GM23338 (cell line): ENCODE results near the gene STX8. TPM values are rescaled to one million over a fixed set of nuclear protein-coding genes. Genes with fewer than 3 reads are reported as not detected.

Experiments used
- ATAC-seq: fragments of 200-7000 bp; cut with Tn5 transposase; 3 replicates; pipeline ENCODE4 v1.9.1; 2020
- DNase-seq: peaks from one replicate; pipeline ENCODE4 v3.0.0-alpha.2; 2015; ENCODE audit warnings: low spot score
- H2AFZ ChIP-seq: fragments of 200-600 bp; sonication (generic); 2 replicates; pipeline ENCODE4 v1.8.0; 2016; ENCODE audit warnings: antibody characterized with exemption, mild to moderate bottlenecking, moderate library complexity
- H3F3A ChIP-seq: fragments of 200-600 bp; sonication (generic); replicated peaks from 2 replicates; pipeline ENCODE4 v1.8.0; 2017; ENCODE audit warnings: antibody characterized with exemption, mixed run types, low read depth
- H3K27ac ChIP-seq: fragments of 200-600 bp; sonication (generic); 2 replicates; pipeline ENCODE4 v1.6.1; 2016; ENCODE audit warnings: low read depth
- H3K27me3 ChIP-seq: fragments of 200-600 bp; sonication (generic); 2 replicates; pipeline ENCODE4 v1.8.0; 2016; ENCODE audit warnings: mild to moderate bottlenecking, mixed run types, moderate library complexity; ENCODE audit not compliant: insufficient read depth
- H3K36me3 ChIP-seq: fragments of 200-600 bp; sonication (generic); 2 replicates; pipeline ENCODE4 v1.8.0; 2016; ENCODE audit warnings: mild to moderate bottlenecking; ENCODE audit not compliant: insufficient read depth
- H3K4me1 ChIP-seq: fragments of 200-600 bp; sonication (generic); 2 replicates; pipeline ENCODE4 v1.8.0; 2016; ENCODE audit warnings: mild to moderate bottlenecking, moderate library complexity; ENCODE audit not compliant: insufficient read depth
- H3K4me2 ChIP-seq: fragments of 200-600 bp; sonication (generic); 2 replicates; pipeline ENCODE4 v1.7.1; 2017; ENCODE audit warnings: mixed run types
- H3K4me3 ChIP-seq: fragments of 200-600 bp; sonication (generic); 2 replicates; pipeline ENCODE4 v1.6.1; 2016; ENCODE audit warnings: mixed run types
- H3K79me2 ChIP-seq: fragments of 200-600 bp; sonication (generic); replicated peaks from 2 replicates; pipeline ENCODE4 v1.8.0; 2017; ENCODE audit warnings: mild to moderate bottlenecking; ENCODE audit not compliant: insufficient read depth
- H3K9me2 ChIP-seq: fragments of 200-600 bp; sonication (generic); 2 replicates; pipeline ENCODE4 v1.8.0; 2017; ENCODE audit not compliant: insufficient read depth
- H4K20me1 ChIP-seq: fragments of 200-600 bp; sonication (generic); replicated peaks from 2 replicates; pipeline ENCODE4 v1.8.0; 2017; ENCODE audit warnings: mild to moderate bottlenecking; ENCODE audit not compliant: insufficient read depth
- H3K27ac Mint-ChIP-seq: 2 replicates; pipeline ENCODE4 v1.8.0; 2020; ENCODE audit warnings: inconsistent platforms, mild to moderate bottlenecking, moderate library complexity, mixed read lengths
- H3K27me3 Mint-ChIP-seq: 3 replicates; pipeline ENCODE4 v1.8.0; 2022; ENCODE audit warnings: low read depth, mild to moderate bottlenecking, moderate library complexity, mixed read lengths, inconsistent platforms; ENCODE audit not compliant: insufficient read depth, poor library complexity
- H3K36me3 Mint-ChIP-seq: 3 replicates; pipeline ENCODE4 v1.8.0; 2021; ENCODE audit warnings: low read depth, mild to moderate bottlenecking, inconsistent platforms, moderate library complexity, mixed read lengths
- H3K4me1 Mint-ChIP-seq: 3 replicates; pipeline ENCODE4 v1.8.0; 2020; ENCODE audit warnings: mild to moderate bottlenecking, inconsistent platforms, mixed read lengths
- H3K4me3 Mint-ChIP-seq: 3 replicates; pipeline ENCODE4 v1.8.0; 2021; ENCODE audit warnings: moderate library complexity, mild to moderate bottlenecking, inconsistent platforms, mixed read lengths
- H3K9me3 Mint-ChIP-seq: 3 replicates; pipeline ENCODE4 v1.8.0; 2020; ENCODE audit warnings: moderate library complexity, mild to moderate bottlenecking, inconsistent platforms, mixed read lengths
- CREB1 ChIP-seq: fragments of 250-450 bp; sonication (Bioruptor Pico); IDR thresholded peaks from 2 replicates; pipeline ENCODE4 v1.5.0; 2020; ENCODE audit warnings: low read depth, mild to moderate bottlenecking, moderate library complexity
- EZH2 ChIP-seq: fragments of 200-600 bp; sonication (generic); IDR thresholded peaks from one replicate; pipeline ENCODE4 v1.8.0; 2017; ENCODE audit warnings: antibody characterized with exemption, mild to moderate bottlenecking, low read depth; ENCODE audit not compliant: unreplicated experiment
- EZH2phosphoT487 ChIP-seq: fragments of 200-600 bp; sonication (generic); IDR thresholded peaks from one replicate; pipeline ENCODE4 v1.8.1; 2018; ENCODE audit warnings: antibody characterized with exemption; ENCODE audit not compliant: unreplicated experiment
- JUNB ChIP-seq: IDR thresholded peaks from one replicate; pipeline ENCODE4 v1.6.1; 2016; ENCODE audit warnings: antibody characterized with exemption; ENCODE audit not compliant: unreplicated experiment
- NANOG ChIP-seq: IDR thresholded peaks from 2 replicates; pipeline ENCODE4 v1.6.1; 2016; ENCODE audit warnings: antibody characterized with exemption, borderline replicate concordance
- POLR2AphosphoS5 ChIP-seq: IDR thresholded peaks from 2 replicates; pipeline ENCODE4 v1.6.1; 2016; ENCODE audit warnings: antibody characterized with exemption, low read depth
- STAT1 ChIP-seq: IDR thresholded peaks from one replicate; pipeline ENCODE4 v1.6.1; 2016; ENCODE audit warnings: antibody characterized with exemption; ENCODE audit not compliant: unreplicated experiment
- ZNF114 ChIP-seq: fragments of 250-450 bp; sonication (Bioruptor Pico); IDR thresholded peaks from 2 replicates; pipeline ENCODE4 v1.5.0; 2020; ENCODE audit warnings: mild to moderate bottlenecking, moderate library complexity
- ZNF331 ChIP-seq: fragments of 250-450 bp; sonication (Bioruptor Pico); IDR thresholded peaks from 2 replicates; pipeline ENCODE4 v1.5.0; 2020; ENCODE audit warnings: low read depth, mild to moderate bottlenecking, moderate library complexity
- polyA plus RNA-seq: library from polyadenylated mRNA; unstranded; fragments of >200 nt; fragmentation: Nextera tagmentation; extraction: Ambion mirVana; gene quantifications from 2 replicates; pipeline ENCODE4 v1.2.1, GENCODE V29; 2016
- total RNA-seq: library from RNA; depleted of rRNA; stranded (reverse); fragments of >200 nt; shearing (Covaris generic); gene quantifications from 2 replicates; pipeline ENCODE4 v1.2.3, GENCODE V29; 2014
- TF ChIP-seq, protein P1 (sequence below): IDR thresholded peaks from one replicate; pipeline ENCODE4 v1.6.1; 2018; ENCODE audit warnings: antibody characterized with exemption; ENCODE audit not compliant: unreplicated experiment
- TF ChIP-seq, protein P2 (sequence below): fragments of 250-450 bp; sonication (Bioruptor Pico); IDR thresholded peaks from 2 replicates; pipeline ENCODE4 v1.5.0; 2020; ENCODE audit warnings: mild to moderate bottlenecking, moderate library complexity
- TF ChIP-seq, protein P3 (sequence below), 2 experiments: fragments of 200-600 bp in 1 of 2; sonication (generic) in 1 of 2; conservative IDR thresholded peaks; 2 replicates each; pipeline versions ENCODE4 v1.5.1 to v1.6.1; 2016 to 2017; ENCODE audit warnings: antibody characterized with exemption in 2 of 2, low read depth in 2 of 2, mild to moderate bottlenecking in 2 of 2, moderate library complexity in 1 of 2
- TF ChIP-seq, protein P4 (sequence below): IDR thresholded peaks from 2 replicates; pipeline ENCODE4 v1.6.1; 2016; ENCODE audit warnings: antibody characterized with exemption

STX8 gene
- total and polyA plus RNA-seq, 2 experiments from 2014 or later: 59.4 to 82.3 TPM

DNA sequence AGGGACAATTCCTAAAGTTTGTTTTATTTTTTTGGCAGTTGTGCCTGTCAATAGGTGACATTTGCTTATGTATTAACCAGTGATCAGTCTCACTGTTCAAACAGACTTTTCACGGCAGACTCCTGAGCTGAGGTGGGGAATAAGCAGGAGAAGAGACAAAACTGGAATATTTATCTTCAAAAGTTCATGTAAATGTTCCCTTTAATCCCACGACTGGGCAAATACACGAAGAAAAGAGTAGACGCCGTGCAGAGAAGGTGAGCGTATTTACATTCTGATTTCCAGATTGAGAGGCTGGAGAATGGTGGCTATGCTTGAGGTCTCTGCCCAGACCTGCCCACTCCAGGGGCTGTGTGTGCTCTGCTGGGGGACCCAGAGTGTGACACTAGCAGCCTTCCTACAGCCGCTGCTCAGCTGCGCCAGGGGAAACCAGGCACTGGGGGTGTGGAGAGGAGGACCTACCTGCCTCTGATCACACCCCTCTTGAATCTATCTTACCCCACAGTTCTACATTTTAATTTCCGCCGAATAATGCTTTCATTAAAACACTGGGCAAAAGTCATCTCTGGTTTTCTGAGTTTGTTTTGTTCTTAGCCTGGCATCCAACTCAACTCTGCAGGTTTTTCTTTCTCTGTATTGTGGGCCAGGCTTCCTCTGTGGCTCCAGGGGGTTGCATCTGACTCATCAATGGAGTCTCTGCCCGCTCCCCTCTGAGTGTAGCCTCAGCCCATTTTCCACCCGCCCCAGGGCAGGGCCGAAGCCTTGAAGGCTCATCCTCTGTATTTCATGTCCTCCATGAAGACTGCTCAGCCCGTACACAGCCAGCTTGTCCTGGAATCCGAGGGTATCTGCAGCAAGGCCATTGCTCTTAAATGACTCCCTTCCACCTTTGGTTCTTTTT, 317.3 kb downstream of the STX8 start:
- Mint-ChIP-seq H3K9me3 (no peaks in the 10 kb centered on the region), H3K4me3 (no peak overlapping the region), H3K4me1 (peaks cover 37% of the 10 kb centered on the region), H3K27ac (peak overlapping the region; percentile 85), H3K36me3 (no peaks in the 10 kb centered on the region), H3K27me3 (peaks cover 7% of the 10 kb centered on the region)
- Histone ChIP-seq H3K4me1 (peaks cover 12% of the 10 kb centered on the region), H3K36me3 (no peaks in the 10 kb centered on the region), H3K27me3 (no peaks in the 10 kb centered on the region), H3F3A (no peaks in the 10 kb centered on the region), H3K79me2 (no peaks in the 10 kb centered on the region), H2AFZ (no peak overlapping the region), H3K27ac (no peak overlapping the region), H3K4me2 (0 out of 2 replicates have a peak overlapping the region, but pooled peaks have one; percentile 35), H3K4me3 (no peak overlapping the region), H3K9me2 (no peaks in the 10 kb centered on the region), H4K20me1 (no peaks in the 10 kb centered on the region)
- ATAC-seq (peak; percentile 71), DNase-seq (no peak)
- TF ChIP-seq ZNF331 (no peak), JUNB (no peak), EZH2phosphoT487 (no peak), NANOG (no peak), EZH2 (no peak), STAT1 (no peak), ZNF114 (CRISPR knock-in tag) (no peak), POLR2AphosphoS5 (no peak), CREB1 (CRISPR knock-in tag) (no peak)
- TF ChIP-seq, protein P1, sequence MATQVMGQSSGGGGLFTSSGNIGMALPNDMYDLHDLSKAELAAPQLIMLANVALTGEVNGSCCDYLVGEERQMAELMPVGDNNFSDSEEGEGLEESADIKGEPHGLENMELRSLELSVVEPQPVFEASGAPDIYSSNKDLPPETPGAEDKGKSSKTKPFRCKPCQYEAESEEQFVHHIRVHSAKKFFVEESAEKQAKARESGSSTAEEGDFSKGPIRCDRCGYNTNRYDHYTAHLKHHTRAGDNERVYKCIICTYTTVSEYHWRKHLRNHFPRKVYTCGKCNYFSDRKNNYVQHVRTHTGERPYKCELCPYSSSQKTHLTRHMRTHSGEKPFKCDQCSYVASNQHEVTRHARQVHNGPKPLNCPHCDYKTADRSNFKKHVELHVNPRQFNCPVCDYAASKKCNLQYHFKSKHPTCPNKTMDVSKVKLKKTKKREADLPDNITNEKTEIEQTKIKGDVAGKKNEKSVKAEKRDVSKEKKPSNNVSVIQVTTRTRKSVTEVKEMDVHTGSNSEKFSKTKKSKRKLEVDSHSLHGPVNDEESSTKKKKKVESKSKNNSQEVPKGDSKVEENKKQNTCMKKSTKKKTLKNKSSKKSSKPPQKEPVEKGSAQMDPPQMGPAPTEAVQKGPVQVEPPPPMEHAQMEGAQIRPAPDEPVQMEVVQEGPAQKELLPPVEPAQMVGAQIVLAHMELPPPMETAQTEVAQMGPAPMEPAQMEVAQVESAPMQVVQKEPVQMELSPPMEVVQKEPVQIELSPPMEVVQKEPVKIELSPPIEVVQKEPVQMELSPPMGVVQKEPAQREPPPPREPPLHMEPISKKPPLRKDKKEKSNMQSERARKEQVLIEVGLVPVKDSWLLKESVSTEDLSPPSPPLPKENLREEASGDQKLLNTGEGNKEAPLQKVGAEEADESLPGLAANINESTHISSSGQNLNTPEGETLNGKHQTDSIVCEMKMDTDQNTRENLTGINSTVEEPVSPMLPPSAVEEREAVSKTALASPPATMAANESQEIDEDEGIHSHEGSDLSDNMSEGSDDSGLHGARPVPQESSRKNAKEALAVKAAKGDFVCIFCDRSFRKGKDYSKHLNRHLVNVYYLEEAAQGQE: no peak
- TF ChIP-seq, protein P2, sequence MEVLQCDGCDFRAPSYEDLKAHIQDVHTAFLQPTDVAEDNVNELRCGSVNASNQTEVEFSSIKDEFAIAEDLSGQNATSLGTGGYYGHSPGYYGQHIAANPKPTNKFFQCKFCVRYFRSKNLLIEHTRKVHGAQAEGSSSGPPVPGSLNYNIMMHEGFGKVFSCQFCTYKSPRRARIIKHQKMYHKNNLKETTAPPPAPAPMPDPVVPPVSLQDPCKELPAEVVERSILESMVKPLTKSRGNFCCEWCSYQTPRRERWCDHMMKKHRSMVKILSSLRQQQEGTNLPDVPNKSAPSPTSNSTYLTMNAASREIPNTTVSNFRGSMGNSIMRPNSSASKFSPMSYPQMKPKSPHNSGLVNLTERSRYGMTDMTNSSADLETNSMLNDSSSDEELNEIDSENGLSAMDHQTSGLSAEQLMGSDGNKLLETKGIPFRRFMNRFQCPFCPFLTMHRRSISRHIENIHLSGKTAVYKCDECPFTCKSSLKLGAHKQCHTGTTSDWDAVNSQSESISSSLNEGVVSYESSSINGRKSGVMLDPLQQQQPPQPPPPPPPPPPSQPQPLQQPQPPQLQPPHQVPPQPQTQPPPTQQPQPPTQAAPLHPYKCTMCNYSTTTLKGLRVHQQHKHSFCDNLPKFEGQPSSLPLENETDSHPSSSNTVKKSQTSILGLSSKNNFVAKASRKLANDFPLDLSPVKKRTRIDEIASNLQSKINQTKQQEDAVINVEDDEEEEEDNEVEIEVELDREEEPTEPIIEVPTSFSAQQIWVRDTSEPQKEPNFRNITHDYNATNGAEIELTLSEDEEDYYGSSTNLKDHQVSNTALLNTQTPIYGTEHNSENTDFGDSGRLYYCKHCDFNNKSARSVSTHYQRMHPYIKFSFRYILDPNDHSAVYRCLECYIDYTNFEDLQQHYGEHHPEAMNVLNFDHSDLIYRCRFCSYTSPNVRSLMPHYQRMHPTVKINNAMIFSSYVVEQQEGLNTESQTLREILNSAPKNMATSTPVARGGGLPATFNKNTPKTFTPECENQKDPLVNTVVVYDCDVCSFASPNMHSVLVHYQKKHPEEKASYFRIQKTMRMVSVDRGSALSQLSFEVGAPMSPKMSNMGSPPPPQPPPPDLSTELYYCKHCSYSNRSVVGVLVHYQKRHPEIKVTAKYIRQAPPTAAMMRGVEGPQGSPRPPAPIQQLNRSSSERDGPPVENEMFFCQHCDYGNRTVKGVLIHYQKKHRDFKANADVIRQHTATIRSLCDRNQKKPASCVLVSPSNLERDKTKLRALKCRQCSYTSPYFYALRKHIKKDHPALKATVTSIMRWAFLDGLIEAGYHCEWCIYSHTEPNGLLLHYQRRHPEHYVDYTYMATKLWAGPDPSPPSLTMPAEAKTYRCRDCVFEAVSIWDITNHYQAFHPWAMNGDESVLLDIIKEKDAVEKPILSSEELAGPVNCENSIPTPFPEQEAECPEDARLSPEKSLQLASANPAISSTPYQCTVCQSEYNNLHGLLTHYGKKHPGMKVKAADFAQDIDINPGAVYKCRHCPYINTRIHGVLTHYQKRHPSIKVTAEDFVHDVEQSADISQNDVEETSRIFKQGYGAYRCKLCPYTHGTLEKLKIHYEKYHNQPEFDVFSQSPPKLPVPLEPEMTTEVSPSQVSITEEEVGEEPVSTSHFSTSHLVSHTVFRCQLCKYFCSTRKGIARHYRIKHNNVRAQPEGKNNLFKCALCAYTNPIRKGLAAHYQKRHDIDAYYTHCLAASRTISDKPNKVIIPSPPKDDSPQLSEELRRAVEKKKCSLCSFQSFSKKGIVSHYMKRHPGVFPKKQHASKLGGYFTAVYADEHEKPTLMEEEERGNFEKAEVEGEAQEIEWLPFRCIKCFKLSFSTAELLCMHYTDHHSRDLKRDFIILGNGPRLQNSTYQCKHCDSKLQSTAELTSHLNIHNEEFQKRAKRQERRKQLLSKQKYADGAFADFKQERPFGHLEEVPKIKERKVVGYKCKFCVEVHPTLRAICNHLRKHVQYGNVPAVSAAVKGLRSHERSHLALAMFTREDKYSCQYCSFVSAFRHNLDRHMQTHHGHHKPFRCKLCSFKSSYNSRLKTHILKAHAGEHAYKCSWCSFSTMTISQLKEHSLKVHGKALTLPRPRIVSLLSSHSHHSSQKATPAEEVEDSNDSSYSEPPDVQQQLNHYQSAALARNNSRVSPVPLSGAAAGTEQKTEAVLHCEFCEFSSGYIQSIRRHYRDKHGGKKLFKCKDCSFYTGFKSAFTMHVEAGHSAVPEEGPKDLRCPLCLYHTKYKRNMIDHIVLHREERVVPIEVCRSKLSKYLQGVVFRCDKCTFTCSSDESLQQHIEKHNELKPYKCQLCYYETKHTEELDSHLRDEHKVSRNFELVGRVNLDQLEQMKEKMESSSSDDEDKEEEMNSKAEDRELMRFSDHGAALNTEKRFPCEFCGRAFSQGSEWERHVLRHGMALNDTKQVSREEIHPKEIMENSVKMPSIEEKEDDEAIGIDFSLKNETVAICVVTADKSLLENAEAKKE: no peak
- TF ChIP-seq, protein P3, sequence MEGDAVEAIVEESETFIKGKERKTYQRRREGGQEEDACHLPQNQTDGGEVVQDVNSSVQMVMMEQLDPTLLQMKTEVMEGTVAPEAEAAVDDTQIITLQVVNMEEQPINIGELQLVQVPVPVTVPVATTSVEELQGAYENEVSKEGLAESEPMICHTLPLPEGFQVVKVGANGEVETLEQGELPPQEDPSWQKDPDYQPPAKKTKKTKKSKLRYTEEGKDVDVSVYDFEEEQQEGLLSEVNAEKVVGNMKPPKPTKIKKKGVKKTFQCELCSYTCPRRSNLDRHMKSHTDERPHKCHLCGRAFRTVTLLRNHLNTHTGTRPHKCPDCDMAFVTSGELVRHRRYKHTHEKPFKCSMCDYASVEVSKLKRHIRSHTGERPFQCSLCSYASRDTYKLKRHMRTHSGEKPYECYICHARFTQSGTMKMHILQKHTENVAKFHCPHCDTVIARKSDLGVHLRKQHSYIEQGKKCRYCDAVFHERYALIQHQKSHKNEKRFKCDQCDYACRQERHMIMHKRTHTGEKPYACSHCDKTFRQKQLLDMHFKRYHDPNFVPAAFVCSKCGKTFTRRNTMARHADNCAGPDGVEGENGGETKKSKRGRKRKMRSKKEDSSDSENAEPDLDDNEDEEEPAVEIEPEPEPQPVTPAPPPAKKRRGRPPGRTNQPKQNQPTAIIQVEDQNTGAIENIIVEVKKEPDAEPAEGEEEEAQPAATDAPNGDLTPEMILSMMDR (conservative IDR thresholded peaks at IDR 0.05; ENCODE audit: low read depth in 2 of 2): no peak
- TF ChIP-seq, protein P4, sequence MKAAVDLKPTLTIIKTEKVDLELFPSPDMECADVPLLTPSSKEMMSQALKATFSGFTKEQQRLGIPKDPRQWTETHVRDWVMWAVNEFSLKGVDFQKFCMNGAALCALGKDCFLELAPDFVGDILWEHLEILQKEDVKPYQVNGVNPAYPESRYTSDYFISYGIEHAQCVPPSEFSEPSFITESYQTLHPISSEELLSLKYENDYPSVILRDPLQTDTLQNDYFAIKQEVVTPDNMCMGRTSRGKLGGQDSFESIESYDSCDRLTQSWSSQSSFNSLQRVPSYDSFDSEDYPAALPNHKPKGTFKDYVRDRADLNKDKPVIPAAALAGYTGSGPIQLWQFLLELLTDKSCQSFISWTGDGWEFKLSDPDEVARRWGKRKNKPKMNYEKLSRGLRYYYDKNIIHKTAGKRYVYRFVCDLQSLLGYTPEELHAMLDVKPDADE: no peak
